GM12878 (cell line): Measurements from ENCODE around the gene OR2T34. TPM values are rescaled to one million over a fixed set of nuclear protein-coding genes. Genes with fewer than 3 reads are reported as not detected.

Source experiments
- ATAC-seq: fragments of 200-7000 bp; cut with Tn5 transposase; 3 replicates; pipeline ENCODE4 v1.9.1; 2020; ENCODE audit warnings: mild to moderate bottlenecking, moderate library complexity
- BruUV-seq: library from RNA; stranded (reverse); fragments of 400-500 nt; replicated peaks from 2 replicates; lab custom pipeline; 2021; lab: Mats Ljungman, UMichigan
- CTCF ChIA-PET: fragments of 300-600 bp; sonication (Branson Sonifier 250); formaldehyde crosslinking; extraction: SDS; loops from one replicate; lab custom pipeline; 2021; ENCODE audit warnings: inconsistent platforms; lab: Yijun Ruan, JAX
- POLR2A ChIA-PET: fragments of 350-600 bp; formaldehyde crosslinking; extraction: SDS; loops from one replicate; lab custom pipeline; 2021; ENCODE audit warnings: inconsistent platforms; lab: Charles Lee
- RAD21 ChIA-PET: fragments of 300-600 bp; sonication (Branson Sonifier 250); formaldehyde crosslinking; loops from one replicate; lab custom pipeline; 2023; ENCODE audit warnings: antibody characterized with exemption; ENCODE audit not compliant: unreplicated experiment; lab: Charles Lee
- SMC1A ChIA-PET: fragments of 300-600 bp; sonication (Branson Sonifier 250); formaldehyde crosslinking; loops from one replicate; lab custom pipeline; 2023; ENCODE audit not compliant: unreplicated experiment, uncharacterized antibody; lab: Charles Lee
- DNase-seq: peaks from one replicate; pipeline ENCODE4 v3.0.0-alpha.2; 2011; ENCODE audit warnings: low read depth, low spot score
- FAIRE-seq: peaks from 3 replicates; lab custom pipeline; 2011; peaks lifted over from hg19 to GRCh38; lab: Jason Lieb, UNC
- H2AFZ ChIP-seq: 2 replicates; pipeline ENCODE4 v1.6.0; 2011; ENCODE audit warnings: low read depth, low read length, control low read depth; ENCODE audit not compliant: control insufficient read depth
- H3K27ac ChIP-seq: 2 replicates; pipeline ENCODE4 v1.5.1; 2011; ENCODE audit warnings: control low read depth; ENCODE audit not compliant: control insufficient read depth, insufficient read depth
- H3K27me3 ChIP-seq, 2 experiments: replicated peaks in 1 of 2; 2 replicates each; pipeline versions ENCODE4 v1.6.0 to v1.6.1; 2011; ENCODE audit warnings: low read length in 1 of 2; ENCODE audit not compliant: control insufficient read depth in 2 of 2, insufficient read depth in 2 of 2
- H3K36me3 ChIP-seq, 2 experiments: 2 replicates each; pipeline ENCODE4 v1.5.1; 2011; ENCODE audit warnings: low read length in 1 of 2; ENCODE audit not compliant: control insufficient read depth in 2 of 2, insufficient read depth in 2 of 2
- H3K4me1 ChIP-seq: 2 replicates; pipeline ENCODE4 v1.6.1; 2011; ENCODE audit warnings: mild to moderate bottlenecking, low read length, moderate library complexity, mixed read lengths; ENCODE audit not compliant: control insufficient read depth, insufficient read depth
- H3K4me2 ChIP-seq: 2 replicates; pipeline ENCODE4 v1.6.0; 2011; ENCODE audit warnings: control low read depth; ENCODE audit not compliant: control insufficient read depth, insufficient read depth
- H3K4me3 ChIP-seq: fragments of 200-600 bp; sonication (generic); 2 replicates; pipeline ENCODE4 v1.5.1; 2016
- H3K79me2 ChIP-seq: 2 replicates; pipeline ENCODE4 v1.6.0; 2011; ENCODE audit warnings: low read length; ENCODE audit not compliant: control insufficient read depth, insufficient read depth
- H3K9ac ChIP-seq: 2 replicates; pipeline ENCODE4 v1.8.0; 2011; ENCODE audit warnings: low read length, control low read depth, mixed read lengths; ENCODE audit not compliant: control insufficient read depth, insufficient read depth
- H3K9me3 ChIP-seq: replicated peaks from 3 replicates; pipeline ENCODE4 v1.5.1; 2011; ENCODE audit warnings: mild to moderate bottlenecking, low read length; ENCODE audit not compliant: control insufficient read depth, insufficient read depth
- H4K20me1 ChIP-seq: 2 replicates; pipeline ENCODE4 v1.6.0; 2011; ENCODE audit not compliant: control insufficient read depth, insufficient read depth
- E4F1 ChIP-seq: fragments of 450-650 bp; IDR thresholded peaks from 2 replicates; pipeline ENCODE4 v1.6.1; 2018; ENCODE audit warnings: borderline replicate concordance, mild to moderate bottlenecking; ENCODE audit not compliant: partially characterized antibody
- EP300 ChIP-seq, 2 experiments: fragments of 150-350 bp in 1 of 2; IDR thresholded peaks; 2 replicates each; pipeline ENCODE4 v1.6.1; 2011 to 2012; ENCODE audit warnings: low read depth in 2 of 2, low read length in 2 of 2, borderline replicate concordance in 1 of 2, improper control_type of control experiment in 1 of 2, inconsistent platforms in 1 of 2; ENCODE audit not compliant: control insufficient read depth in 1 of 2
- FOS ChIP-seq: IDR thresholded peaks from 3 replicates; pipeline ENCODE4 v1.6.1; 2011; ENCODE audit warnings: borderline replicate concordance; ENCODE audit not compliant: insufficient read length; ENCODE audit errors: extremely low read depth
- JUNB ChIP-seq: IDR thresholded peaks from 2 replicates; pipeline ENCODE4 v1.6.1; 2016; ENCODE audit warnings: antibody characterized with exemption, mild to moderate bottlenecking
- NFIC ChIP-seq: IDR thresholded peaks from 2 replicates; pipeline ENCODE4 v1.6.1; 2012; ENCODE audit warnings: low read depth, mild to moderate bottlenecking, inconsistent platforms, low read length, moderate library complexity
- NFYB ChIP-seq: IDR thresholded peaks from 2 replicates; pipeline ENCODE4 v1.6.1; 2011; ENCODE audit warnings: low read depth, mild to moderate bottlenecking, low read length, improper control_type of control experiment, moderate library complexity; ENCODE audit not compliant: insufficient read depth
- SIN3A ChIP-seq: IDR thresholded peaks from 2 replicates; pipeline ENCODE4 v1.6.1; 2012; ENCODE audit warnings: low read depth, low read length, improper control_type of control experiment
- SMC3 ChIP-seq: IDR thresholded peaks from 2 replicates; pipeline ENCODE4 v1.6.1; 2011; ENCODE audit warnings: low read length, improper control_type of control experiment, borderline replicate concordance
- SUPT20H ChIP-seq: IDR thresholded peaks from 2 replicates; pipeline ENCODE4 v1.6.1; 2011; ENCODE audit warnings: low read depth, mild to moderate bottlenecking, low read length, moderate library complexity, borderline replicate concordance; ENCODE audit not compliant: control insufficient read depth
- WGBS: methylation state at CpG from one replicate; pipeline ENCODE4 v1.1.6; 2016; ENCODE audit warnings: low lambda C conversion rate; ENCODE audit not compliant: insufficient replicate concordance, insufficient coverage; ENCODE audit errors: missing lambda C conversion rate; 5-methylcytosine and 5-hydroxymethylcytosine counted together
- in situ Hi-C: fragments of 300-500 bp; cut with MboI; formaldehyde crosslinking; loops from 9 replicates; pipeline ENCODE4 v1.14.3; 2018; ENCODE audit warnings: mixed read lengths
- intact Hi-C: fragments of 100-400 bp; cut with micrococcal nuclease; formaldehyde crosslinking; loops from one replicate; pipeline ENCODE4 v1.14.2; 2022; ENCODE audit not compliant: unreplicated experiment
- polyA plus RNA-seq, 11 experiments: library from polyadenylated mRNA; depleted of rRNA in 4 of 11; unstranded in 6 of 11; stranded (reverse) in 5 of 11; fragments of >200 nt; fragmentation: Nextera tagmentation in 4 of 11; fragmentation: Illumina TruSeq in 1 of 11; extraction: Ambion mirVana in 4 of 11; extraction: Trizol in 1 of 11; gene quantifications; 1 replicate in 1 of 11; 2 replicates in 10 of 11; pipeline versions ENCODE4 v1.2.1 to v1.2.3, GENCODE V29; 2011 to 2016; ENCODE audit warnings: inconsistent platforms in 2 of 11, missing spikeins in 2 of 11, low read depth in 1 of 11
- total RNA-seq, 4 experiments: library from RNA; depleted of rRNA in 3 of 4; stranded (reverse); fragments of >200 nt in 3 of 4; fragmentation: Illumina TruSeq in 1 of 4; extraction: Trizol in 1 of 4; gene quantifications; 2 replicates each; pipeline versions ENCODE4 v1.2.1 to v1.2.3, GENCODE V29; 2013 to 2021

The OR2T34 gene
- total and polyA plus RNA-seq, 10 of the 15 experiments (the other 5 are each of a cell fraction or from before 2014, with no cell fraction given): 0.16 to 2.7 (median 0.48) TPM; not detected in 2

GRCh38 chr1:248593226-248593625 lies 18.7 kb upstream of the OR2T34 start:
- ChIA-PET RAD21 (no interaction called here), CTCF (no interaction called here), POLR2A (no interaction called here), SMC1A (no interaction called here)
- Histone ChIP-seq H3K27ac (no peak overlapping the region), H3K27me3 (no peaks in the 10 kb centered on the region), H2AFZ (no peak overlapping the region), H3K4me2 (no peak overlapping the region), H3K79me2 (no peaks in the 10 kb centered on the region), H3K4me1 (no peaks in the 10 kb centered on the region), H3K9ac (no peak overlapping the region), H3K9me3 (no peaks in the 10 kb centered on the region), H3K4me3 (no peak overlapping the region), H4K20me1 (no peaks in the 10 kb centered on the region), H3K36me3 (no peaks in the 10 kb centered on the region)
- DNase-seq (no peak), FAIRE-seq (no peak), ATAC-seq (no peak)
- intact Hi-C loops: no loop called here
- WGBS: no CpG with 5 or more reads among the region's 5 CpGs
- BruUV-seq: no TSS peak
- in situ Hi-C loops: no loop called here
- no peak for TF ChIP-seq SIN3A
- TF ChIP-seq NFIC: no peak
- TF ChIP-seq E4F1: no peak

GRCh38 chr1:248592655-248593054 lies 18.1 kb upstream of the OR2T34 start:
- no TSS peak for BruUV-seq
- POLR2A ChIA-PET: no interaction called here

More at GRCh38 chr1:248592655-248593054, 18.1 kb upstream of the OR2T34 start:
- ATAC-seq (no peak), FAIRE-seq (no peak), DNase-seq (no peak)
- no peaks in the 10 kb centered on the region for H3K36me3 ChIP-seq
- SMC1A ChIA-PET: no interaction called here
- in situ Hi-C loops: no loop called here
- H3K79me2 ChIP-seq: no peaks in the 10 kb centered on the region
- H3K4me3 ChIP-seq: no peak overlapping the region
- intact Hi-C loops: no loop called here
- no peaks in the 10 kb centered on the region for H3K9me3 ChIP-seq
- H3K4me2 ChIP-seq: no peak overlapping the region
- H4K20me1 ChIP-seq: no peaks in the 10 kb centered on the region
- WGBS: no CpG with 5 or more reads among the region's 1 CpG
- CTCF ChIA-PET: no interaction called here
- no peaks in the 10 kb centered on the region for H3K4me1 ChIP-seq
- RAD21 ChIA-PET: no interaction called here
- H3K27me3 ChIP-seq: no peaks in the 10 kb centered on the region
- no peak overlapping the region for H3K9ac ChIP-seq
- no peak for TF ChIP-seq JUNB
- TF ChIP-seq SUPT20H: no peak
- TF ChIP-seq EP300 (IDR thresholded peaks at IDR 0.05; ENCODE audit: borderline replicate concordance in 1 of 2, control insufficient read depth in 1 of 2, low read depth in 2 of 2, low read length in 2 of 2): no peak
- no peak for TF ChIP-seq SMC3
- no peak for TF ChIP-seq NFYB
- TF ChIP-seq FOS: no peak
- H3K27ac ChIP-seq: no peak overlapping the region
- H2AFZ ChIP-seq: no peak overlapping the region
